ENCODE data around the gene TSHZ2. TPM values are rescaled to one million over a fixed set of nuclear protein-coding genes. Genes with fewer than 3 reads are reported as not detected.

The TSHZ2 gene
- total RNA-seq, 1 experiment from 2014 or later: 0.07 TPM

GRCh38 chr20:53079261-53079691, 107.1 kb downstream of the TSHZ2 start:
- Histone ChIP-seq H3K79me2 (ENCODE audit: insufficient read depth, low read length) (no peaks in the 10 kb centered on the region), H3K36me3 (ENCODE audit: control insufficient read depth in 1 of 2, insufficient read depth in 2 of 2, low read length in 2 of 2) (no peaks in the 10 kb centered on the region), H3K27me3 (ENCODE audit: insufficient read depth, low read length) (0 out of 2 replicates have a peak, but pooled peaks cover 4% of the 10 kb centered on the region), H3K9me2 (ENCODE audit: insufficient read depth) (no peaks in the 10 kb centered on the region), H2AFZ (ENCODE audit: low read depth, low read length, poor library complexity, severe bottlenecking) (no peak overlapping the region), H3K4me3 (replicated peaks in 1 of 2; ENCODE audit: low read depth in 1 of 2, low read length in 2 of 2) (no peak overlapping the region), H3K27ac (ENCODE audit: low read depth, low read length) (no peak overlapping the region), H3K4me1 (ENCODE audit: control insufficient read depth in 1 of 2, insufficient read depth in 2 of 2, low read length in 2 of 2) (no peaks in the 10 kb centered on the region; a peak in 1 of 4 replicates), H3K4me2 (ENCODE audit: low read length) (no peak overlapping the region), H3K9ac (ENCODE audit: low read length) (no peak overlapping the region), H4K20me1 (ENCODE audit: insufficient read depth) (no peaks in the 10 kb centered on the region), H3K9me3 (ENCODE audit: control insufficient read depth in 1 of 2, insufficient read depth in 1 of 2, low read depth in 1 of 2, low read length in 2 of 2) (no peaks in the 10 kb centered on the region)
- no peak for TF ChIP-seq JUND (IDR thresholded peaks at IDR 0.05)
- no peak for TF ChIP-seq EZH2phosphoT487 (IDR thresholded peaks at IDR 0.05; ENCODE audit: borderline replicate concordance)
- no peak for TF ChIP-seq FOSL1 (IDR thresholded peaks at IDR 0.05; ENCODE audit: low read depth)
- no peak for TF ChIP-seq EGR1 (IDR thresholded peaks at IDR 0.05; ENCODE audit: low read depth)
- no peak for TF ChIP-seq REST (IDR thresholded peaks at IDR 0.05; ENCODE audit: low read depth)
- no peak for TF ChIP-seq EZH2 (IDR thresholded peaks at IDR 0.05)
- TF ChIP-seq, protein P1, sequence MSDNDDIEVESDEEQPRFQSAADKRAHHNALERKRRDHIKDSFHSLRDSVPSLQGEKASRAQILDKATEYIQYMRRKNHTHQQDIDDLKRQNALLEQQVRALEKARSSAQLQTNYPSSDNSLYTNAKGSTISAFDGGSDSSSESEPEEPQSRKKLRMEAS (IDR thresholded peaks at IDR 0.05): no peak
- no peak for TF ChIP-seq YY1 (IDR thresholded peaks at IDR 0.05; ENCODE audit: extremely low read depth, insufficient replicate concordance, low read depth, low read length)
- TF ChIP-seq SP1 (IDR thresholded peaks at IDR 0.05; ENCODE audit: low read depth): no peak
- TF ChIP-seq CTCF (IDR thresholded peaks at IDR 0.05 in 2 of 3, conservative IDR thresholded peaks at IDR 0.05 in 1 of 3; ENCODE audit: borderline replicate concordance in 1 of 3, insufficient read depth in 1 of 3, low read depth in 2 of 3, low read length in 2 of 3): no peak
- TF ChIP-seq ATF3 (IDR thresholded peaks at IDR 0.05): no peak
- no peak for TF ChIP-seq TCF7L2 (IDR thresholded peaks at IDR 0.05; ENCODE audit: borderline replicate concordance, extremely low read depth, insufficient read depth, insufficient read length)
- TF ChIP-seq POLR2A (IDR thresholded peaks at IDR 0.05; ENCODE audit: borderline replicate concordance, extremely low read depth, insufficient read depth, insufficient read length): no peak
- TF ChIP-seq ELF1 (IDR thresholded peaks at IDR 0.05; ENCODE audit: borderline replicate concordance, low read depth): no peak
- ChIA-PET POLR2A (no interaction called here), RAD21 (ENCODE audit: low non-redundant PET in 1 of 2, low total read pairs in 2 of 2, uncharacterized antibody in 2 of 2, unreplicated experiment in 2 of 2) (no interaction called here), CTCF (no interaction called here)
- intact Hi-C loops (cut with micrococcal nuclease): no loop called here
- ATAC-seq: no peak
- DNase-seq (ENCODE audit: low read depth, low spot score): no peak
- BruUV-seq (replicated peaks): no TSS peak

Measured in HCT116 (cell line).